ENCODE results near the gene RHBDD2. TPM values are rescaled to one million over a fixed set of nuclear protein-coding genes. Genes with fewer than 3 reads are reported as not detected.
"Not testable (repeated sequence)": the region's sequence is repeated elsewhere in the genome, so short reads cannot be mapped to it uniquely, and the experiment has no call there.

RHBDD2 gene
- total RNA-seq = 10 to 100 TPM; 43.9 to 50.5 (median 47.3) TPM
- long read RNA-seq, donor 1, transcript RHBDD2-203 (3 exons, 1,274 nt) = minor isoform, 6 of 97 reads
- long read RNA-seq, donor 1, transcript RHBDD2-201 (4 exons, 1,802 nt) = major isoform, 53 of 97 reads
- long read RNA-seq, donor 1, transcript RHBDD2-202 (5 exons, 1,878 nt) = minor isoform, 20 of 97 reads
- long read RNA-seq, donor 1, partial matches to known transcripts = 4 of 97 reads
- long read RNA-seq, donor 1, other reads (novel, unspliced or antisense) = 9 of 97 reads
- long read RNA-seq, donor 2, transcript RHBDD2-201 (4 exons, 1,802 nt) = major isoform, 39 of 56 reads
- long read RNA-seq, donor 2, transcript RHBDD2-202 (5 exons, 1,878 nt) = minor isoform, 12 of 56 reads
- long read RNA-seq, donor 2, partial matches to known transcripts = 0 of 56 reads
- long read RNA-seq, donor 2, other reads (novel, unspliced or antisense) = 4 of 56 reads

DNA sequence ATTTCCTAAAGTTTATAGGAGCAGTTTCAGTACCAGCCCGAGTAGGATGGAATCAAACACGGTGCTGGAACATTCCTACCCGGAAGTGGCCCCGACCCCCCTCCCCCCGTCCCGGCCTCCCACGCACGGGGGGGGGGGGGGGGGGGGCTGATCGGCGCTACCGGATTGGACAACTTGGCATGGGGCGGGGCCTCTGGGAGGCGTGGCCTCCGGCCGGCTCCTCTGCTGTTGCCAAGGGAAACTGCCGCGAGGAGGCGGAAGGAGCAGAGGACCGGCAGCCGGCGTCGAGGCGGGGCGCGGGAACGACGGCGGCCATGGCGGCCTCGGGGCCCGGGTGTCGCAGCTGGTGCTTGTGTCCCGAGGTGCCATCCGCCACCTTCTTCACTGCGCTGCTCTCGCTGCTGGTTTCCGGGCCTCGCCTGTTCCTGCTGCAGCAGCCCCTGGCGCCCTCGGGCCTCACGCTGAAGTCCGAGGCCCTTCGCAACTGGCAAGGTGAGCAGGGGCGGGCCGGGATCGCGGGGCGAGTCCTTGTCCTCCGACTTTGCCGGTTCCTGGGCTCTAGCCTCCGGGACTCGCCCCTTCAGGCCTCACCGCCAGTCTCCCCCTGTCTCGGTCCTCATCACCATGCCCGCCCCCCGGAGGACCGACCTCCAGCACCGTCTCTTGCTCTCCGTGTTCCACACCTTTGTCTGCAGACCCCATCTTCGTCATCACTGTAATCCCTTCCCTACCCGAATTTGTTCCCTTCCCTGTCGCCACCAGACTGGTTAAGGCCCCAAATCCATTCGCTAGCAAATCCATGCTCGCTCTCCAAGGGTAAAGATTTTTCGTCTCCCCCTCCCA, at the start of gene RHBDD2:
Gene RHBDD2, plus strand, starts transcription at position 266 of the 843 bp plus-strand sequence. Its CDS starts 49 bp downstream, at position 315.
- TF ChIP-seq, protein P1, sequence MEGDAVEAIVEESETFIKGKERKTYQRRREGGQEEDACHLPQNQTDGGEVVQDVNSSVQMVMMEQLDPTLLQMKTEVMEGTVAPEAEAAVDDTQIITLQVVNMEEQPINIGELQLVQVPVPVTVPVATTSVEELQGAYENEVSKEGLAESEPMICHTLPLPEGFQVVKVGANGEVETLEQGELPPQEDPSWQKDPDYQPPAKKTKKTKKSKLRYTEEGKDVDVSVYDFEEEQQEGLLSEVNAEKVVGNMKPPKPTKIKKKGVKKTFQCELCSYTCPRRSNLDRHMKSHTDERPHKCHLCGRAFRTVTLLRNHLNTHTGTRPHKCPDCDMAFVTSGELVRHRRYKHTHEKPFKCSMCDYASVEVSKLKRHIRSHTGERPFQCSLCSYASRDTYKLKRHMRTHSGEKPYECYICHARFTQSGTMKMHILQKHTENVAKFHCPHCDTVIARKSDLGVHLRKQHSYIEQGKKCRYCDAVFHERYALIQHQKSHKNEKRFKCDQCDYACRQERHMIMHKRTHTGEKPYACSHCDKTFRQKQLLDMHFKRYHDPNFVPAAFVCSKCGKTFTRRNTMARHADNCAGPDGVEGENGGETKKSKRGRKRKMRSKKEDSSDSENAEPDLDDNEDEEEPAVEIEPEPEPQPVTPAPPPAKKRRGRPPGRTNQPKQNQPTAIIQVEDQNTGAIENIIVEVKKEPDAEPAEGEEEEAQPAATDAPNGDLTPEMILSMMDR (IDR thresholded peaks at IDR 0.05) = peak; percentile 26
- intact Hi-C loops (cut with DNase I, micrococcal nuclease) = no loop called here
- peak; percentile 99 for ATAC-seq
- peaks cover 19% of the 10 kb centered on the region for H3K4me1 ChIP-seq (ENCODE audit: low read depth)
- peak within 1 kb of the TSS; percentile 73 for H3K4me3 ChIP-seq
- no peaks in the 10 kb centered on the region for H3K9me3 ChIP-seq
- peak; percentile 97 to 99 (median 97) for DNase-seq
- H3K36me3 ChIP-seq (ENCODE audit: low read depth) = peaks cover 3% of the 10 kb centered on the region

DNA sequence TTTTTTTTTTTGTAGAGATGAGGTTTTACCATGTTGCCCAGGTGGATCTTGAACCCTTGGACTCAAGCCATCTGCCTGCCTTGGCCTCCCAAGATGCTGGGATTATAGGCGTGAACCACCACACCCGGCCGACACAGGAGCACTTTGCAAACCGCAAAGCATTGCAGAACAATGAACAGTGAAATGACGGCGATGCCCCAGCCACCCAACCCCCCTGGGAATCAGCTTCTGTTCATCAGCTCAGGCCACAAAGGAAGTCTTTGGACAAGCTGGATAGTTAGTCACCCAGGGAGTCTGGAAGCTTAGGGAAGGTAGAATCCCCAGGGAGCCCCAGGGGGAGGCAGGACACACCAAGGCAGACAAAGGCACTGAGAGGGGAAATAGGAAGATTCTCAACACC, 49.2 kb upstream of the RHBDD2 start:
- peak; percentile 93 for ATAC-seq
- H3K36me3 ChIP-seq (ENCODE audit: low read depth); H3K4me3 ChIP-seq; H3K4me1 ChIP-seq (ENCODE audit: low read depth); intact Hi-C loops (cut with DNase I, micrococcal nuclease); H3K9me3 ChIP-seq: not testable (repeated sequence)
- peak; percentile 66 to 77 (median 75) for DNase-seq

DNA sequence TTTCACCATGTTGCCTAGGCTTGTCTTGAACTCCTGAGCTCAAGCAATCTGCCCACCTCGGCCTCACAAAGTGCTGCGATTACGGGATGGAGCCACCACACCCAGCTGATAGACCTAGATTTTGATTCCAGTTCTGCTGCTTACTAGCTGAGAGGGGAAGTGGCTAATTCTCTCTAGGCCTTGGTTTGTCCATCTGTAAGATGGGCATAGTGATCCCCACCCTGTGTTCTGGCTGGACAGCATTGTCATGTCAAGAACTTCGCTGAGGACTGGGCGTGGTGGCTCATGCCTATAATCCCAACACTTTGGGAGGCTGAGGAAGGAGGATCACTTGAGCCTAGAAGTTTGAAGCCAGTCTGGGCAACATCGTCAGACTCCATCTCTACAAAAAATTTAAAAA, 47.9 kb upstream of the RHBDD2 start:
- ATAC-seq = no peak

DNA sequence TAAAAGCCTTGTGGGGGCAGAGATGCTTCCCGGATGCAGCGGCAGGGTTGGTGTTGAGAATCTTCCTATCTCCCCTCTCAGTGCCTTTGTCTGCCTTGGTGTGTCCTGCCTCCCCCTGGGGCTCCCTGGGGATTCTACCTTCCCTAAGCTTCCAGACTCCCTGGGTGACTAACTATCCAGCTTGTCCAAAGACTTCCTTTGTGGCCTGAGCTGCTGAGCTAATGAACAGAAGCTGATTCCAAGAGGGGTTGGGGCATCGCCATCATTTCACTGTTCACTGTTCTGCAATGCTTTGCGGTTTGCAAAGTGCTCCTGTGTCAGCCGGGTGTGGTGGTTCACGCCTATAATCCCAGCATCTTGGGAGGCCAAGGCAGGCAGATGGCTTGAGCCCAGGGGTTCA, 45.2 kb upstream of the RHBDD2 start:
- H3K9me3 ChIP-seq; H3K36me3 ChIP-seq (ENCODE audit: low read depth); ATAC-seq; H3K4me1 ChIP-seq (ENCODE audit: low read depth); DNase-seq; H3K4me3 ChIP-seq; intact Hi-C loops (cut with DNase I, micrococcal nuclease): not testable (repeated sequence)

More for the DNA sequence above, 47.9 kb upstream of the RHBDD2 start:
- TF ChIP-seq, protein P1 (IDR thresholded peaks at IDR 0.05) = no peak
- H3K4me1 ChIP-seq (ENCODE audit: low read depth) = peaks cover 2% of the 10 kb centered on the region
- no peaks in the 10 kb centered on the region for H3K9me3 ChIP-seq
- H3K4me3 ChIP-seq = no peak overlapping the region
- no peak for DNase-seq
- H3K36me3 ChIP-seq (ENCODE audit: low read depth) = no peaks in the 10 kb centered on the region
- intact Hi-C loops (cut with DNase I, micrococcal nuclease) = no loop called here

DNA sequence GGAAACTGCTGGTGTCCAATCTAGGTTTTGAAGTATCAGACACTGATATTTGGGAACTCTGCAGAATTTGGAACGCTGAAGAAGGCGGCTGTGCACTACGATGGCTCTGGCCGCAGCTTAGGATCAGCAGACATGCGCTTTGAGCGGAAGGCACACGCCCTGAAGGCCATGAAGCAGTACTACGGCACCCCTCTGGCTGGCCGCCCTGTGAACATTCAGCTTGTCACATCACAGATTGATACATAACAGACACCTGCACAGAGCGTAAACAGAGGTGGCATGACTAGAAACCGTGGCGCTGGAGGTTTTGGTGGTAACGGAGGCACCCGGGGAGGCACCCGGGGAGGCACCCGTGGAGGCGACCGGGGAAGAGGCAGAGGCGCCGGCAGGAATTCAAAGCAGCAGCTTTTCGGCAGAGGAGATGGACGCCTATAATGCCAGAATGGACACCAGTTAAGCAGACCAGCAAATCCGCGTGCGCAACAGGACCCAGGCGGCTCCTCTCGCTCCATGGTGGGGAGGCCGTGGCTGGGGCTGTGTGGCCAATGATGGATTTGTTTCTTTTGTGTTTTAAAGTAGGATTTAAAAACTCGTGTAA, 43.0 kb upstream of the RHBDD2 start:
- no peaks in the 10 kb centered on the region for H3K36me3 ChIP-seq (ENCODE audit: low read depth)
- H3K4me3 ChIP-seq = no peak overlapping the region
- no peak for DNase-seq
- TF ChIP-seq, protein P1 (IDR thresholded peaks at IDR 0.05) = no peak
- H3K4me1 ChIP-seq (ENCODE audit: low read depth) = no peaks in the 10 kb centered on the region
- no peaks in the 10 kb centered on the region for H3K9me3 ChIP-seq
- intact Hi-C loops (cut with DNase I, micrococcal nuclease) = no loop called here
- no peak for ATAC-seq

DNA sequence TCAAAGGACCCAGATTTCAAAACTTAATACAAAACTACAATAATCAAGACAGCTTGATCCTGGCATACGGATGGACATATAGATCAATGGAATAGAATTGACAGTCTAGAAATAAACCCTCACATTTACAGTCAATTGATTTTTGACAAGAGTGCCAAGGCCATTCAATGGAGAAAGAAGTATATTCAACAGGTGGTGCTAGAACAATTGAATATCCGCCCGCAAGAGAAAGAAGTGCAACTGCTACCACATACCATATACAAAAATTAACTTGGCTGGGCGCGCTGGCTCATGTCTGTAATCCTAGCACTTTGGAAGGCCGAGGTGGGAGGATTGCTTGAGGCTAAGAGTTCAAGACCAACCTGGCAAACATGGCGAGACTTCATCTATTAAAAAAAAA, 42.0 kb upstream of the RHBDD2 start:
- H3K4me3 ChIP-seq = no peak overlapping the region
- no peaks in the 10 kb centered on the region for H3K4me1 ChIP-seq (ENCODE audit: low read depth)
- no peaks in the 10 kb centered on the region for H3K9me3 ChIP-seq
- intact Hi-C loops (cut with DNase I, micrococcal nuclease) = no loop called here
- H3K36me3 ChIP-seq (ENCODE audit: low read depth) = no peaks in the 10 kb centered on the region
- DNase-seq (no peak), ATAC-seq (no peak)
- TF ChIP-seq, protein P1 (IDR thresholded peaks at IDR 0.05) = no peak

DNA sequence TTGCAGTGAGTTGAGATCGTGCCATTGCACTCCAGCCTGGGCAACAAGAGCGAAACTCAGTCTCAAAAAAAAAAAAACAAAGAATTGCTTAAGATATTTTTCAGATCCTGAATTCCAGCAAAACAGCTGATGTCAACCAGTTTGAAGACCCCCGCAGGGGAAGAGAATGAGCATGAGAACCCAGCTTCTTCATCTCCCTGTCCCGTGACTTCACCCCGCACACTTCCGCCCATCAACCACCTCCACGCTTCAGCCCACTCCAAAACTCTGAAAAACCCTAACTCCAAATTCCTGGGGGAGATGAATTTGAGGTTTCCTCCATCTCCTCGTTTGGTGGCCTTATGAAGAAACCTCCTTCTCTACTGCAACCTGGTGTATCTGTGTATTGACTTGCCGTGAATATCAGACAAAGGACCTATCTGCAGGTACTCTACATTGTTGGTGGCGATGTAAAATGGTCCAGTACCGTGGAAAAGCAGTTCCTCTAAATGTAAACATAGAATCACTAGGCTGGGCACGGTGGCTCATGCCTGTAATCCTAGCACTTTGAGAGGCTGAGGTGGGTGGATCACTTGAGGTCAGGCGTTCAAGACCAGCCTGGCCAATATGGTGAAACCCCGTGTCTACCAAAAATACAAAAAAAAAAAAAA, 40.4 kb upstream of the RHBDD2 start:
- intact Hi-C loops (cut with DNase I, micrococcal nuclease) = not testable (repeated sequence)

More for the DNA sequence above, 40.4 kb upstream of the RHBDD2 start:
- DNase-seq; H3K36me3 ChIP-seq (ENCODE audit: low read depth); H3K9me3 ChIP-seq; H3K4me1 ChIP-seq (ENCODE audit: low read depth); H3K4me3 ChIP-seq; ATAC-seq: not testable (repeated sequence)

Data from mucosa of descending colon (tissue), 3 donors.